Islet of Langerhans (tissue), 1 donor: Measurements from ENCODE around the gene RIMBP3B.
"Not testable (repeated sequence)": the region's sequence is repeated elsewhere in the genome, so short reads cannot be mapped to it uniquely, and the experiment has no call there.

Experiments
- FAIRE-seq: peaks from one replicate; lab custom pipeline; 2011; peaks lifted over from hg19 to GRCh38; lab: Jason Lieb, UNC

RIMBP3B gene, protein sequence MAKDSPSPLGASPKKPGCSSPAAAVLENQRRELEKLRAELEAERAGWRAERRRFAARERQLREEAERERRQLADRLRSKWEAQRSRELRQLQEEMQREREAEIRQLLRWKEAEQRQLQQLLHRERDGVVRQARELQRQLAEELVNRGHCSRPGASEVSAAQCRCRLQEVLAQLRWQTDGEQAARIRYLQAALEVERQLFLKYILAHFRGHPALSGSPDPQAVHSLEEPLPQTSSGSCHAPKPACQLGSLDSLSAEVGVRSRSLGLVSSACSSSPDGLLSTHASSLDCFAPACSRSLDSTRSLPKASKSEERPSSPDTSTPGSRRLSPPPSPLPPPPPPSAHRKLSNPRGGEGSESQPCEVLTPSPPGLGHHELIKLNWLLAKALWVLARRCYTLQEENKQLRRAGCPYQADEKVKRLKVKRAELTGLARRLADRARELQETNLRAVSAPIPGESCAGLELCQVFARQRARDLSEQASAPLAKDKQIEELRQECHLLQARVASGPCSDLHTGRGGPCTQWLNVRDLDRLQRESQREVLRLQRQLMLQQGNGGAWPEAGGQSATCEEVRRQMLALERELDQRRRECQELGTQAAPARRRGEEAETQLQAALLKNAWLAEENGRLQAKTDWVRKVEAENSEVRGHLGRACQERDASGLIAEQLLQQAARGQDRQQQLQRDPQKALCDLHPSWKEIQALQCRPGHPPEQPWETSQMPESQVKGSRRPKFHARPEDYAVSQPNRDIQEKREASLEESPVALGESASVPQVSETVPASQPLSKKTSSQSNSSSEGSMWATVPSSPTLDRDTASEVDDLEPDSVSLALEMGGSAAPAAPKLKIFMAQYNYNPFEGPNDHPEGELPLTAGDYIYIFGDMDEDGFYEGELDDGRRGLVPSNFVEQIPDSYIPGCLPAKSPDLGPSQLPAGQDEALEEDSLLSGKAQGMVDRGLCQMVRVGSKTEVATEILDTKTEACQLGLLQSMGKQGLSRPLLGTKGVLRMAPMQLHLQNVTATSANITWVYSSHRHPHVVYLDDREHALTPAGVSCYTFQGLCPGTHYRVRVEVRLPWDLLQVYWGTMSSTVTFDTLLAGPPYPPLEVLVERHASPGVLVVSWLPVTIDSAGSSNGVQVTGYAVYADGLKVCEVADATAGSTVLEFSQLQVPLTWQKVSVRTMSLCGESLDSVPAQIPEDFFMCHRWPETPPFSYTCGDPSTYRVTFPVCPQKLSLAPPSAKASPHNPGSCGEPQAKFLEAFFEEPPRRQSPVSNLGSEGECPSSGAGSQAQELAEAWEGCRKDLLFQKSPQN (N-terminal part only)

DNA sequence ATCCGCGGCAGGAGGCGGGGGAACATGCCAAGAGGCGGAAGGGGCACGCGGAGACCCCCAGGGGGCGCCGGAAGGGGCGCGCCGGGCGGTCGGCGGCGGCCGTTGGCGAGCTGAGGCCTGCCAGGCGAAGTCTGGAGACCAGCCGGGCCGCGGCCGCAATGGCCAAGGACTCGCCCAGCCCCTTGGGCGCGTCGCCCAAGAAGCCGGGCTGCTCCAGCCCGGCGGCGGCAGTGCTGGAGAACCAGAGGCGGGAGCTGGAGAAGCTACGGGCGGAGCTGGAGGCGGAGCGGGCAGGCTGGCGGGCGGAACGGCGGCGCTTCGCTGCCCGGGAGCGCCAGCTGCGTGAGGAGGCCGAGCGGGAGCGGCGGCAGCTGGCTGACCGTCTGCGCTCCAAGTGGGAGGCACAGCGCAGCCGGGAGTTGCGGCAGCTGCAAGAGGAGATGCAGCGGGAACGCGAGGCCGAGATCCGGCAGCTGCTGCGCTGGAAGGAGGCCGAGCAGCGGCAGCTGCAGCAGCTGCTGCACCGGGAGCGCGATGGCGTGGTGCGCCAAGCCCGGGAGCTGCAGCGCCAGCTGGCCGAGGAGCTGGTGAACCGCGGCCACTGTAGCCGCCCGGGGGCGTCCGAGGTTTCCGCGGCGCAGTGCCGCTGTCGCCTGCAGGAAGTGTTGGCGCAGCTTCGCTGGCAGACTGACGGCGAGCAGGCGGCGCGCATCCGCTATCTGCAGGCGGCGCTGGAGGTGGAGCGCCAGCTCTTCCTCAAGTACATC lies at the start of gene RIMBP3B:
TSS of gene RIMBP3B (plus strand) at position 51 of the 767 bp plus-strand sequence. CDS start at position 159, 108 bp downstream.
- not testable (repeated sequence) for FAIRE-seq

DNA sequence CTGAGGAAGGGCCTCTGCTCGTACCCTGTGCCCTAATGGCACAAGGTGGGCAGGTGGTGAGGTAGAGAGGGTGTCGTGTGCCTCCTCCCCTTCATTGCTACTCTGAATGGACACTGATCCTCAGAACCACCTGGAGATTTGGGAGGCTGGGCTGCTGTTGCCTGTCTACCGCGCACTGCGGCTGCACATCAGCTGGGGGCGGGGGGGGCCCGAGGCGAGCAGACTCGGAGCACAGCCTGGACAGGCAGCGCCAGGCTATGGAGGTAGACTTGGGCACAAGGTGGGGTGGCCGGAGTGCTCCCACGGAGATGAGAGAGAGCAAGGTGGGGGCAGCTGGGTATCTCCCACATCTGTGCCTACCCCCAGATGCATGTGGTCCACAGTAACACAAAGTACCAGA lies 26.0 kb upstream of the RIMBP3B start:
- not testable (repeated sequence) for FAIRE-seq

DNA sequence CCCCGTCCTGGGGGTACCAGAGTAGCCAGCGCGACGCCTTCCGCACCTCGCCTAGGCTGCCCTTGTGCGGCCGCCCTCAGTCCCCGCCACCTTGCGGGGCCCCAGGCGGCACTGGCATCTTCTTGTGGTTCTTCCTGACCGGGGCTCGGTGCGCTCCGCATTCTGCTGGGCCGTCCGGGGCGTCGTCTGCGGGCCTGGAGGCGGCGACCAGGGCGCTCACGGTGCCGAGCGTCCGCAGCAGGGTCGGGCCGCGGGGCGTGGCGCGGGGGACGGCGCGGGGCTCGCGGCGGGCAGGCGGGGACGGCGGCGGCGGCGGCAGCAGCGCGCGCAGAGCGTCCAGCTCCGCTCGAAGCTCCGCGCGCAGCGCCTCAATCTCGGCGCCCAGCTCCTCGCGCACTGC lies 23.0 kb upstream of the RIMBP3B start:
- FAIRE-seq: not testable (repeated sequence)

DNA sequence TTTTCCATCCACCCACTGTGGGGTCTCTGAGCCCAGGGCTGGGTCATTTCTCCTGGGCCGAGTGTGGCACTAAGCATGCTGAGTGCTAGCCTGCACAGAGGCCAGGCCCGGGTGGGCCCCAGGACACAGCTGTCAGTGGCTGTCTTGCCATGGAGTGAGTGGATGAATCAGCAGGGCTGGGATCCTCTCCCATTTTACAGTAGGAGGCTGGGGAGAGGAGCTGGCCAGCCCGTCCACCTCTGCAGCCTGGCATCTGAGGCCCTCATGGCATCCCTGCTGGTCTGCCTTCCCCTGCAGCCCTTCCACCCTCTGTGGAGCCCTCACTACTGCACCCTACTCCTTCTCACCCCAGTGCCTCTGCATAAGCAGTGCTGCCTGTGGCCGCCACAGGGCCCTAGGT lies 21.1 kb upstream of the RIMBP3B start:
- FAIRE-seq: not testable (repeated sequence)

DNA sequence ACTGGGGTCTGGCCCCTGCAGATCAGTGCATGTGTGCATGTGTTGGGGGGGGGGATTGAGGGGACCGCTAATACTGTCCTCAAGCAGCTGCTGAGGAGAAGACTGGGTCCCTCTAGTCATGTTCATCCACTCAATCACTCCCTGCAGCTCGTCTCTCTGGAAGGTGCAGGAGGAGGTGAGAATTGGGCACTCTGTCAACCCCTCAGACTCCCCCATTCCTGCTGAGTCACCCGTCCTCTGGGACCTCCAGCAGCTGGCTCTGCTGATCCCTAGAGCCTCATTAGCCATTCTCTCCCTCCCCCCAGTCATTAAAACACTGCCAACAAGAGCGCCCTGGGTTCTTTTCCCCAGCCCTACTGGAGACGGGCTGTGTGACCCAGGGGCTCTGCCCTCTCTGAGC lies 20.5 kb upstream of the RIMBP3B start:
- FAIRE-seq: not testable (repeated sequence)

DNA sequence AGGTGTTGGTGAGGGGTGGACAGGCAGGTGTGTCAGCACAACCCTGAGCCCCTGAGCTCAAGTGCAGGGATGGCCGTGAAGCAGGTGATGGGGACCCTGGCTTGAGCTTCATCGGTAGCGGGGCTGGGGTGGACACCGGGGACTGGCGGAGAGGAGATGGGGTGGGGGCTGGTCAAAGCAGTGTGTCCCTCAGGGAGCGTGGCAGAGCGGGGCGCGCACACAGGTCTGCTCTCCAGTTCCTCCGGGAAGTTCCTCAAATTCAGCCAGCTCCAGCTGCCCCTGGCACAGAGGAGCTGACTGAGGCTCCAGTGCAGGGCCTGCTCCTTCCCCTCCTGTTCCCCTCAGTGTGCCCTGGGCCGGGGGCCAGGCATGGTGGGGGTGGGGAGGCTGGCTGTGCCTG lies 19.7 kb upstream of the RIMBP3B start:
- not testable (repeated sequence) for FAIRE-seq

DNA sequence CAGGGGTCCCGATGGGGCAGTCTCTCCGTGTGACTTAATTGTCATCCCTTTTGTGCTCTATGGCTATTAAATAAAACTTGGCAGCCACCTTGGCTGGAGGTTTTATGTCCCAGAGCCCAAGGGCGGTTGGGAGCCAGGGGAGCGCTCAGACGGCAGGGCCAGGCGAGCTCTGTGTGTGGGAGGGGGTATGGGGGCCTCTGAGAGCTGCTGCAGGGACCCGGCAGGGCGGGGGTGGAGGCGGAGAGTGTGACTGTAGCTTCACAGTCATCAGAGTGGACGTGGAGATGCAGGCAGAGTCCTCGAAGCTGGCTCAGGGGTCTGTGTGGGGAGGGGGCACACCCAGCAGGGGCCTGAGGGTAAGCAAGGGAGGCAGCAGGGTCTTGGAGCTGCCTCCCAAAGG lies 19.2 kb upstream of the RIMBP3B start:
- not testable (repeated sequence) for FAIRE-seq

DNA sequence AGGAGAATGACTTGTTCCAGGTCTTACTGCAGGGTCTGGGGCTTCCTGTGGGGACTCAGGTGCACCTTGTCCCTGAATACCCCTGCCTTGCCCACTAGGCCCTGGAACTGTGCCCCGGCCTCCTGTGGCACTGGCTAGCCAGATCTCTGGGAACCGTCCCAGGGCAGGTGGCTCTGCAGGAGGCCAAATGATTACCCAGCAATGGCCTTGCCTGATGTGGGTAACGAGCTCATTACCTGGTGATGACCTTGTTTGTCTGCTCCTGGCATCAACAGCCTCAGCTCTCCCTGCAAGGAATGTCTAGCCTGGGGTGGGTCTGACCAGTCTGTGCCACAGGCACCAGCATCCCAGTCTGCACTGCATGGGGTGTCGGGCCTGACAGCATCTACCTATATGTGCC lies 18.2 kb upstream of the RIMBP3B start:
- FAIRE-seq: not testable (repeated sequence)

DNA sequence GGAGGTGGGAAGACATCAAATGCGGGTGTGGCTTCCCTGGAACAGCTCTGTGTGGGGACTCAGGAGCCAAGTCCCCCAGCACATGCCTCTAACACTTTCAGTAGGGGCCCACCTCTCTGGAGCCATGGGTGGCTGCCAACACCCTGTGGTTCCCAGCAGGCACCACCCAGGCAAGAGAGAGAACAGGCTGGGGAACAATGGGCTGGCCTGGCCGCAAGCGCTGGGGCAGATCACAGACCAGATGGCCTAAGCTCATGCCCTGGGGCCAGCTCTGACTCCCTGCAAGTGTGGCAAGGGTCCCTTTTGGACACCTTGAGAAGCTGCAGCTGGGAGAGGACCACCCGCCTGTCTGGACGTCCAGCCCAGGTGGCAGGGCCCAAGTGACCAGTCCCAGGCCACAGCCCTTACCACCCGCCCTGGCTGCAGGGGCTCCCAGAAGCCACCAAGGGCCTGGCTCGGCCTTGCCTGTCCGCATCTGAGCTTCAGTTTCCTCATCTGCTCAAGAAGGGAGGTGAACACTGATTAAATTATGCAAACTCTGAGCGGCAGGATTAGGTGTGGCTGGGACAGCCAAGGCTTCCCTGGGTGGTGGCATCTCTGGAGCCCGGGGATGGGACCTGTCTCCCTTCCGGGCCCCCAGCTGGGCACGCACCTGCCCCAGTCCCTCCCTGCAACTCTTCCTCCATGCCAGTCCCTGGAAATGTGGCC lies 14.8 kb upstream of the RIMBP3B start:
- FAIRE-seq: not testable (repeated sequence)

DNA sequence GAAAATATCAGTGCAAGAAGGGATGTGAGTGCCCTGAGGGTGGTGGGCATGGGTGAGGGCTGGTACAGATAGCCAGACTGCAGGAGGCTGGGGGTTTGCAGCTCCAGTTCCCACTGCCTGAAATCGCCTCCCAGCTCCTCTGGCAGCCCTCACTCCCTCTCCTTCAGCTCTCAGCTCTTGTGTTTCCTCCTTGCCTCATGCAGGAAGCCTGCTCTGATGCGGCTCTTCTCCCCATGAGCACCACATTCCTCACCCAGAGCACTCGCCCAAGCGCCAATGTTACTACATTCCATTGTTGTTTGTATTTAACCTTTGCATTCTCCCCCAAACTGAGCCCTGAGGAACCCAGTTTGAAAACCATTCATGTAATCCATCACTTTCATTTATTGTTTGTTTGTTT lies 7.7 kb upstream of the RIMBP3B start:
- FAIRE-seq: not testable (repeated sequence)

DNA sequence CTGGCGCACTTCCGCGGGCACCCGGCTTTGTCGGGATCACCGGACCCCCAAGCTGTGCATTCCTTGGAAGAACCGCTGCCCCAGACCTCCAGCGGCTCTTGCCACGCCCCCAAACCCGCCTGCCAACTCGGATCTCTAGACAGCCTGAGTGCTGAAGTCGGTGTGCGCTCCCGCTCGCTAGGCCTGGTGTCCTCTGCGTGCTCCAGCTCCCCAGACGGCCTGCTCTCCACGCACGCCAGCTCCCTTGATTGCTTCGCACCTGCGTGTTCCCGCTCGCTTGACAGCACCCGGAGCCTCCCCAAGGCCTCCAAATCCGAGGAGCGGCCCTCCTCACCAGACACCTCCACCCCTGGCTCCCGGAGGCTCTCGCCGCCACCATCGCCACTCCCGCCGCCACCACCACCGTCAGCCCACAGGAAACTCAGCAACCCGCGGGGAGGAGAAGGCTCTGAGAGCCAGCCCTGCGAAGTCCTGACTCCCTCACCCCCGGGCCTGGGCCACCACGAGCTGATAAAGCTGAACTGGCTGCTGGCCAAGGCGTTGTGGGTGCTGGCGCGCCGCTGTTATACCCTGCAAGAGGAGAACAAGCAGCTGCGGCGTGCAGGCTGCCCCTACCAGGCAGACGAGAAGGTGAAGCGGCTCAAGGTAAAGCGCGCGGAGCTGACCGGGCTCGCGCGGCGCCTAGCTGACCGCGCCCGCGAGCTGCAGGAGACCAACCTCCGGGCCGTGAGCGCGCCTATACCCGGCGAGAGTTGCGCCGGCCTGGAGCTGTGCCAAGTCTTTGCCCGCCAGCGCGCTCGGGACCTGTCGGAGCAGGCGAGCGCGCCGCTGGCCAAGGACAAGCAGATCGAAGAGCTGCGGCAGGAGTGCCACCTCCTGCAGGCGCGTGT lies 1.2 kb downstream of the RIMBP3B start:
- FAIRE-seq: not testable (repeated sequence)

DNA sequence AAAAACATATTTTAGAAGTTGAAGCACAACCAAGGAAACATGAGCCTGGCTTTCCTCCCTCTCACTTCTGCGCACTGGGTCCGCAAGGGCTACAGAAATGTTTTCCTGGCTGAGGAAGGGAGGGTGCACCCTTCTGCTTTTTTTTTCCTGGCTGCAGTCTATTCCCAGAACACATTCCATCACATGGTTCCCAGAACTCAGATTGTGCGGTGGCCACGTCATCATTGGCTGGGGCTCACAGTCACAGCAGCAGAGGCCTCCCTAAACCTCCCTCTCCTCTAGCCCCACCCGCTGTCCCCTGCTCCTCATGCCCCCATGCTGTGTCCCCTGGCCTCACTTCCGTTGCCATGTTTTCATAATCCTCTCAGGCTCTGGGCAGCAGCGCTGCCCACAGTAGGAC lies 5.9 kb downstream of the RIMBP3B start:
- FAIRE-seq: not testable (repeated sequence)

DNA sequence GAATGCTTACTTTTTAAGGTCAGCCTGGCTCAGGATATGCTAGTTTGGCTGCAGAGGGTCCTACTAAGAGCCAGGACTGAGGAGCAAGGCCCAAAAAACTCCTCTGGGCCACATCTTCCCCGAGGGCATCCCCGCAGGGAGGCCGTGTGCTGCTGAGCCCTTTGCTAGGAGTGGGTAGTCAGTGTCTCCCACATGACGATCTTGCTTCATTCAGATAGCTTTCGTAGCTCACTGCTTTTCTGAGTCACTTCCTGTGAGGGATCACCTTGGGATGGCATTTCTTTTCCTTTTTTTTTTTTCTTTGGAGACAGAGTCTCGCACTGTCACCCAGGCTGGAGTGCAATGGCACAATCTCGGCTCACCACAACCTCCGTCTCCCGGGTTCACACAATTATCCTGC lies 6.5 kb downstream of the RIMBP3B start:
- FAIRE-seq: not testable (repeated sequence)

DNA sequence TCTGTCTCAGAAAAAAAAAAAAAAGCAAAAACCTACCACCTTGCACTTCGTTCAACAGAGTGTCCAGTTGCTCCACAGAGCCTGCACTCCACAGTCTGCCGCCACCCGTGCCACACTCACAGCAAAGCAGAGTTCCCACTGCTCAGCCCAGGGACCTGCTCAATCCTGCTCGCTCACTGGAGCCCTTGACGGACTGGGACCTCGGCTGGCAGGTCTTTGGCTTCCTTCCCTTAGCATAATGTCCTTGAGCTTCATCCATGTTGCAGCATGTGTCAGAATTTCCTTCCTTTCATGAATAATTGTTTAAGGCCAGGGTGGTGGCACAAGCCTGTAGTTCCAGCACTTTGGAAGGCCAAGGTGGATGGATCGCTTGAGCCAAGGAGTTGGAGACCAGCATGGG lies 11.1 kb downstream of the RIMBP3B start:
- not testable (repeated sequence) for FAIRE-seq

DNA sequence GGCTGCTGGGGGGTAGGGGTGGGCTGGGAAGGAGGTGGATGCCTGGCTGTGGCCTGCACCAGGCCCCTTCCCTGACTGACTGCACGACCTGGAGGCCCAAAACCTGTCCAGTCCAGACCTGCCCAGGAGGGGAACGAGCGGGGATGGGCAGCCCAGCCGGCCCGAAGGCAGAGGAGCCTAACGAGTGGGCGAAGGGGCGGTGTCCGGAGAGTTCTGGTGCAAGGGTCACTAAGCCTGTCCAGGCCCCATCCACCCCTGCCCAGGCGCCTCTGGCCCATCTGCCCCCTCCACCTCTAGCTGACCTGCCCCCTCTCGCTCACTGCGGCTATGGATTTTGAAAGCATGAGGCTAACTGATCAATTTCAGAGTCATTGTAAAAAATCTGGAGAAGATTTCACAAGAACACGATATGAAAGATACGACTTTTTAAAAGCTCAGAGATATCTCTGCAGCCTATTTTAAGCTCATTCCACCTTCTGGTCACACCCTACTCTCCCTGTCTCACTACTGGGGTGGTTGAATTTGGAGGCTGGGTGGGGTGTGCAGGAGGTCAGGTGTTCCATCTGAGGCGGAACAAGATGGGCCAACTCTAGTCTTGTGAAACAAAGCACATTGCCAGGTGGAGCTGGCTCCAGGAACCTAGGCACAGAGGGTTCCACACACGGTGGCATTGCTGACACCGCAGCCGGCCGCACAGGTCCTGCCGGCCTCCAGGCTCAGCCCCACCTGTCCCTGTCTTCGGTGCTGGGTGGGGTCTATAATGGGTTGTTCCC lies 17.8 kb downstream of the RIMBP3B start:
- not testable (repeated sequence) for FAIRE-seq

DNA sequence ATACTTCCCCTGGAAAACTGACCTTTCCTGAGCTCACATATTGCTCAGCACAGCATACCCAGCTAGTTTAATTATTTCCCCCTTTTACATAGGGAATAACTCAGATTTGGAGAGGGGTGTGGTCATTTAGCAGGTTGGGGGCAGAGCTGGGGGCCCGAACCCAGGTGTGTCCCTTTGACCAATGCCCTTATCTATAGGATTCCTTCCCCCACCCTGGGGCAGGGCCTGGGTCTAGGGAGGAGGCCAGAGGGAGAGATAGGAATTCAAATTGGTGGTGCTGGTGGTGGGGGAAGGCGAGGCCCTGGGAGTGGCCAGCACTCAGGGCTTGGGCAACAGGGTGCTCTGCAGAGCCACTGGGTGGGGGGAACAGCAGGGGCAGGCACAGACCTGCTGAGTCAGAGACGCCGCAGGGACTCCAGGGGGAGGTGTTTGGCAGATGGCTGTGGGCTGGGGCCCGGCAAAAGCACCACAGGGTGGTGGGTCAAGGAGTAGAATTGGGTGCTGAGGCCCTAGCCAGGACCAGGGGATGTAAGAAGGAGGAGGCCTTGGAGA lies 19.3 kb downstream of the RIMBP3B start:
- FAIRE-seq: not testable (repeated sequence)

DNA sequence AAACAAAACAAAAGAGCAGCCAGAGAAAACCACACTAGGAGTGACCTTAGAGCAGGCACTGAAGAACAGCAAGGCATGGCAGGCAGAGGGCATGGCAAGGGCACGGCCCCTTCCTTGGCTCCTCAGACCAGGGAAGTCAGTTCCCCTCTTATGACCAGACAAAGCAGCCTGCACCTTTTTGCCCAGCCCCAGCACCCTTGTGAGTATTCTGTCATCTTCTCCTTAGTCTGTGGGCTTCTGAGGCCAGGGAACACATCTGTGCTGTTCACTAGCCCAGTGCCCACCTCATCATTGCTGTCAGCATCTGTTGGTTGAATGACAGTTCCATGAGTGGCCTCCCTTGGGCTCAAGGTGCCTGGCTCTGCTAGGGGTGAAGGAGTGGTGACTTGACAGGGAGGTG lies 23.6 kb downstream of the RIMBP3B start:
- FAIRE-seq: not testable (repeated sequence)

DNA sequence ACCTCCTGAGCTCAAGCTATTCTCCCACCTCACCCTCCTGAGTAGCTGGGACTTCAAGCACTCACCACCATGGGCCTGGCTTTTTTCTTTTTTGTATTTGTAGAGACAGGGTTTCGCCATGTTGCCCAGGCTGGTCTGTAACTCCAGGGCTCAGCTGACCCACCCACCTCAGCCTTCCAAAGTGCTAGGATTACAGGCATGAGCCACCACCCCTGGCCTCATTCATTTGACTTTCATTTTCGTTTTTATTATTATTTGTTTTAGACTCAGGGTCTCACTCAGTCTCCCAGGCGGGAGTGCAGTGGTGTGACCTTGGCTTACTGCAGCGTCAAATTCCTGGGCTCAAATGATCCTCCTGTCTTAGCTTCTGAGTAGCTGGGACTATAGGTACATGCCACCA lies 24.2 kb downstream of the RIMBP3B start:
- not testable (repeated sequence) for FAIRE-seq

DNA sequence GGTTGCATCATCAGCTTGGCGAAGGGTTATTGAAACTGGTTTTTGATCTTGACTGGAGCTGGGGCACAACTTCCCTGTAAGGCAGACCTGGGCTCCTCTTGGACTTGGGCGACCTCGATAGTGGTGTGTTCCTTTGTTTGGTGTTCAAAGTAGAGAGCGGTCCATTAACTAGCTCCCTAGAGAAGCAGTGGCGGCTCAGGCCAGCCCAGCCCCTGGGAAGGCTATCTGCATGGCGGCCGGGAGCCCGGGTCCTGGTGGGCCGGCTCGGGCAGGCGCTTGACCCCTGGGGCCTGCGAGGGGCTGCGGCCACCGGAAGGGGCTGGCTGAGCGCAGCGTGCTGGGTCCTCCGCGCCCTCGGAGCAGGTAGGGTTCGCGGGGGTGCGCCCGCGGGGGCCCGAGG lies 32.8 kb downstream of the RIMBP3B start:
- not testable (repeated sequence) for FAIRE-seq
